Measurements from ENCODE around the gene ENTPD6. TPM values are rescaled to one million over a fixed set of nuclear protein-coding genes. Genes with fewer than 3 reads are reported as not detected.
A peak's percentile ranks its signal among the peaks of the same experiment; 100 is the strongest.

Gene ENTPD6
- total RNA-seq, 1 donor from 2014 or later = 73.4 TPM

- no peak for TF ChIP-seq CTCF (conservative IDR thresholded peaks at IDR 0.05)
Measured at GRCh38 chr20:25173321-25173720, 22.2 kb upstream of the ENTPD6 start.

GRCh38 chr20:25173886-25174308 is 21.6 kb upstream of the ENTPD6 start:
- peaks cover 7% of the 10 kb centered on the region for H3K9me3 Mint-ChIP-seq
- no peak overlapping the region for H3K4me3 Mint-ChIP-seq
- H3K27me3 Mint-ChIP-seq (ENCODE audit: low read depth) = peaks cover 51% of the 10 kb centered on the region
- TF ChIP-seq CTCF (conservative IDR thresholded peaks at IDR 0.05) = no peak
- H3K27ac Mint-ChIP-seq (ENCODE audit: unreplicated experiment) = no peak overlapping the region
- H3K4me1 Mint-ChIP-seq = no peaks in the 10 kb centered on the region
- DNase-seq (ENCODE audit: low read depth, low spot score) = no peak
- peaks cover under 1% of the 10 kb centered on the region for H3K36me3 Mint-ChIP-seq (ENCODE audit: low read depth)

More at GRCh38 chr20:25173321-25173720, 22.2 kb upstream of the ENTPD6 start:
- Mint-ChIP-seq H3K36me3 (ENCODE audit: low read depth) (peaks cover 4% of the 10 kb centered on the region), H3K4me3 (no peak overlapping the region), H3K27ac (ENCODE audit: unreplicated experiment) (no peak overlapping the region), H3K4me1 (no peaks in the 10 kb centered on the region), H3K27me3 (ENCODE audit: low read depth) (peaks cover 57% of the 10 kb centered on the region), H3K9me3 (peaks cover 7% of the 10 kb centered on the region)
- no peak for DNase-seq (ENCODE audit: low read depth, low spot score)

GRCh38 chr20:25176184-25176583 is 19.3 kb upstream of the ENTPD6 start:
- DNase-seq (ENCODE audit: low read depth, low spot score) = no peak
- Mint-ChIP-seq H3K27me3 (ENCODE audit: low read depth) (peaks cover 36% of the 10 kb centered on the region), H3K4me3 (no peak overlapping the region), H3K36me3 (ENCODE audit: low read depth) (no peaks in the 10 kb centered on the region), H3K4me1 (no peaks in the 10 kb centered on the region), H3K27ac (ENCODE audit: unreplicated experiment) (no peak overlapping the region), H3K9me3 (peaks cover 7% of the 10 kb centered on the region)
- TF ChIP-seq CTCF (conservative IDR thresholded peaks at IDR 0.05) = no peak

- Mint-ChIP-seq H3K4me3 (no peak overlapping the region), H3K4me1 (no peaks in the 10 kb centered on the region)
Measured at GRCh38 chr20:25177890-25178321, 17.6 kb upstream of the ENTPD6 start.

GRCh38 chr20:25178563-25179438 is 16.7 kb upstream of the ENTPD6 start:
- Mint-ChIP-seq H3K27me3 (ENCODE audit: low read depth) (peaks cover 30% of the 10 kb centered on the region), H3K4me1 (no peaks in the 10 kb centered on the region), H3K4me3 (no peak overlapping the region), H3K27ac (ENCODE audit: unreplicated experiment) (no peak overlapping the region), H3K36me3 (ENCODE audit: low read depth) (peaks cover 1% of the 10 kb centered on the region), H3K9me3 (peaks cover 2% of the 10 kb centered on the region)
- DNase-seq (ENCODE audit: low read depth, low spot score) = no peak
- TF ChIP-seq CTCF (conservative IDR thresholded peaks at IDR 0.05) = peak; percentile 78

More at GRCh38 chr20:25177890-25178321, 17.6 kb upstream of the ENTPD6 start:
- Mint-ChIP-seq H3K36me3 (ENCODE audit: low read depth) (no peaks in the 10 kb centered on the region), H3K27me3 (ENCODE audit: low read depth) (peaks cover 28% of the 10 kb centered on the region), H3K9me3 (peaks cover 5% of the 10 kb centered on the region), H3K27ac (ENCODE audit: unreplicated experiment) (no peak overlapping the region)
- TF ChIP-seq CTCF (conservative IDR thresholded peaks at IDR 0.05) = no peak
- no peak for DNase-seq (ENCODE audit: low read depth, low spot score)
